K562 (cell line): ENCODE measurements around the gene LZTS3. TPM values are rescaled to one million over a fixed set of nuclear protein-coding genes. Genes with fewer than 3 reads are reported as not detected.
"Not testable (repeated sequence)": the region's sequence is repeated elsewhere in the genome, so short reads cannot be mapped to it uniquely, and the experiment has no call there.

Experiments used
- ATAC-seq: fragments of 200-7000 bp; cut with Tn5 transposase; 3 replicates; pipeline ENCODE4 v1.9.1; 2020; ENCODE audit warnings: moderate library complexity
- BruUV-seq: library from RNA; stranded (reverse); fragments of 400-500 nt; replicated peaks from 2 replicates; lab custom pipeline; 2021; lab: Mats Ljungman, UMichigan
- CTCF ChIA-PET: fragments of 300-600 bp; formaldehyde crosslinking; extraction: SDS; loops from one replicate; lab custom pipeline; 2021; ENCODE audit warnings: low intra/inter-chr PET ratio; lab: Yijun Ruan, JAX
- POLR2A ChIA-PET: fragments of 300-600, 350-650 bp; sonication (Branson Sonifier 250); formaldehyde crosslinking; extraction: SDS; loops from one replicate; lab custom pipeline; 2021; ENCODE audit warnings: antibody characterized with exemption, inconsistent platforms; lab: Yijun Ruan, JAX
- DNase-seq, 4 experiments: peaks; one replicate each; pipeline versions ENCODE4 v3.0.0 to v3.0.0-alpha.2; 2011 to 2018; ENCODE audit warnings: low spot score in 3 of 4, mixed read lengths in 3 of 4; ENCODE audit errors: extremely low read depth in 1 of 4
- FAIRE-seq: peaks from 2 replicates; lab custom pipeline; 2011; peaks lifted over from hg19 to GRCh38; lab: Jason Lieb, UNC
- H2AFZ ChIP-seq: 2 replicates; pipeline ENCODE4 v1.6.0; 2011; ENCODE audit warnings: low read depth, low read length, control low read depth, inconsistent platforms
- H3K27ac ChIP-seq: fragments of 200-600 bp; 3 replicates; pipeline ENCODE4 v1.8.0; 2011; ENCODE audit warnings: low read depth, mild to moderate bottlenecking, control low read depth, inconsistent platforms, low read length, moderate library complexity, mixed read lengths; ENCODE audit errors: extremely low read depth
- H3K27me3 ChIP-seq, 2 experiments: fragments of 300-600 bp in 1 of 2; 2 replicates in 1 of 2; 3 replicates in 1 of 2; pipeline versions ENCODE4 v1.6.0 to v1.8.0; 2011; ENCODE audit warnings: inconsistent platforms in 2 of 2, low read length in 2 of 2, mild to moderate bottlenecking in 1 of 2, mixed read lengths in 1 of 2, moderate library complexity in 1 of 2; ENCODE audit not compliant: control insufficient read depth in 2 of 2, insufficient read depth in 2 of 2
- H3K36me3 ChIP-seq: fragments of 300-600 bp; 3 replicates; pipeline ENCODE4 v1.8.0; 2011; ENCODE audit warnings: mild to moderate bottlenecking, low read length, inconsistent platforms; ENCODE audit not compliant: control insufficient read depth, insufficient read depth
- H3K4me1 ChIP-seq, 2 experiments: fragments of 200-600 bp in 1 of 2; replicated peaks in 1 of 2; 2 replicates in 1 of 2; 3 replicates in 1 of 2; pipeline versions ENCODE4 v1.5.1 to v1.8.0; 2011; ENCODE audit warnings: inconsistent platforms in 2 of 2, low read length in 2 of 2, mild to moderate bottlenecking in 1 of 2, mixed read lengths in 1 of 2, moderate library complexity in 1 of 2; ENCODE audit not compliant: control insufficient read depth in 2 of 2, insufficient read depth in 2 of 2
- H3K4me2 ChIP-seq: 2 replicates; pipeline ENCODE4 v1.6.1; 2011; ENCODE audit warnings: low read length, control low read depth, inconsistent platforms, mixed read lengths; ENCODE audit not compliant: insufficient read depth
- H3K4me3 ChIP-seq: fragments of 200-600 bp; sonication (generic), shearing (Covaris generic); 2 replicates; pipeline ENCODE4 v1.5.1; 2016; ENCODE audit warnings: control low read depth, inconsistent platforms
- H3K79me2 ChIP-seq: fragments of 200-600 bp; 3 replicates; pipeline ENCODE4 v1.8.0; 2011; ENCODE audit warnings: low read length, inconsistent platforms; ENCODE audit not compliant: control insufficient read depth, insufficient read depth
- H3K9ac ChIP-seq, 2 experiments: 2 replicates each; pipeline versions ENCODE4 v1.6.0 to v1.6.1; 2011; ENCODE audit warnings: low read depth in 2 of 2, low read length in 2 of 2, control low read depth in 1 of 2, inconsistent platforms in 1 of 2, mild to moderate bottlenecking in 1 of 2, mixed read lengths in 1 of 2; ENCODE audit not compliant: insufficient read depth in 1 of 2
- H3K9me1 ChIP-seq: one replicate; pipeline ENCODE4 v1.6.0; 2011; ENCODE audit warnings: inconsistent platforms, mild to moderate bottlenecking, low read length, moderate library complexity; ENCODE audit not compliant: control insufficient read depth, insufficient read depth
- H3K9me3 ChIP-seq: replicated peaks from 2 replicates; pipeline ENCODE4 v1.5.1; 2011; ENCODE audit warnings: low read depth, low read length, inconsistent platforms; ENCODE audit not compliant: control insufficient read depth, insufficient read depth
- H4K20me1 ChIP-seq: replicated peaks from 2 replicates; pipeline ENCODE4 v1.6.1; 2011; ENCODE audit warnings: low read length, inconsistent platforms, mixed read lengths; ENCODE audit not compliant: control insufficient read depth, insufficient read depth
- MEF2A ChIP-seq: IDR thresholded peaks from 2 replicates; pipeline ENCODE4 v1.6.1; 2011; ENCODE audit warnings: low read depth, mild to moderate bottlenecking, low read length, moderate library complexity; ENCODE audit not compliant: control insufficient read depth
- MEF2D ChIP-seq: conservative IDR thresholded peaks from 2 replicates; pipeline ENCODE4 v1.6.1; 2016; ENCODE audit warnings: low read depth, missing genetic modification characterization, missing compliant biosample characterization
- TFAP4 ChIP-seq: sonication (generic); formaldehyde crosslinking; IDR thresholded peaks from 2 replicates; pipeline ENCODE4 v1.8.0; 2022; ENCODE audit warnings: missing genetic modification reagents, mild to moderate bottlenecking, moderate library complexity, borderline replicate concordance
- ZBTB33 ChIP-seq: sonication (generic); formaldehyde crosslinking; IDR thresholded peaks from 2 replicates; pipeline ENCODE4 v1.8.1; 2023; ENCODE audit warnings: mild to moderate bottlenecking, missing genetic modification reagents
- WGBS: fragments of 100-300 bp; shearing (Covaris generic); methylation state at CpG from one replicate; pipeline ENCODE4 v1.1.6; 2016; ENCODE audit warnings: low coverage, mixed read lengths; ENCODE audit not compliant: insufficient coverage; ENCODE audit errors: missing lambda C conversion rate; 5-methylcytosine and 5-hydroxymethylcytosine counted together
- in situ Hi-C: fragments of 300-500 bp; cut with MboI; formaldehyde crosslinking; loops from 4 replicates; pipeline ENCODE4 v1.15.0; 2018; ENCODE audit warnings: inconsistent platforms, mixed read lengths
- intact Hi-C: fragments of 100-400 bp; cut with micrococcal nuclease; formaldehyde crosslinking; loops from 2 replicates; pipeline ENCODE4 v1.14.2; 2022
- polyA plus RNA-seq, 8 experiments: library from polyadenylated mRNA; depleted of rRNA in 4 of 8; stranded (reverse) in 5 of 8; unstranded in 3 of 8; fragments of >200 nt; fragmentation: Nextera tagmentation in 2 of 8; fragmentation: Illumina TruSeq in 1 of 8; extraction: Ambion mirVana in 2 of 8; extraction: Trizol in 1 of 8; gene quantifications; 2 replicates each; pipeline versions ENCODE4 v1.2.1 to v1.2.3, GENCODE V29; 2011 to 2014; ENCODE audit warnings: inconsistent platforms in 1 of 8, missing spikeins in 1 of 8
- total RNA-seq, 7 experiments: library from RNA; depleted of rRNA in 6 of 7; stranded (reverse); fragments of >200 nt in 6 of 7; fragmentation: Illumina TruSeq in 2 of 7; extraction: Trizol in 2 of 7; gene quantifications; 2 replicates each; pipeline versions ENCODE4 v1.2.1 to v1.2.3, GENCODE V29; 2011 to 2021; ENCODE audit warnings: low replicate concordance in 1 of 7

LZTS3 gene
- total and polyA plus RNA-seq, 9 of the 15 experiments (the other 6 are each of a cell fraction or from before 2014, with no cell fraction given), result 0.07 to 2.9 (median 2.0) TPM

- not testable (repeated sequence) for FAIRE-seq, H3K9me1 ChIP-seq, H2AFZ ChIP-seq
- TF ChIP-seq MEF2D (0 out of 2 replicates have a peak, but pooled peaks have one; percentile 43), ZBTB33 (CRISPR knock-in tag) (peak; percentile 81), TFAP4 (CRISPR knock-in tag) (peak; percentile 34; the same call in 1 of the 2 replicates), MEF2A (0 out of 2 replicates have a peak, but pooled peaks have one; percentile 36)
- TF ChIP-seq, all 486 proteins: peak for 4; not testable (repeated sequence) for 482
- intact Hi-C loops, H3K4me3 ChIP-seq, H3K4me2 ChIP-seq, BruUV-seq, H3K27ac ChIP-seq, H3K9me3 ChIP-seq, H3K4me1 ChIP-seq, CTCF ChIA-PET, ATAC-seq, DNase-seq, in situ Hi-C loops, H3K9ac ChIP-seq, H3K27me3 ChIP-seq: not testable (repeated sequence)
- 75% methylated on average over 4 of the region's 10 CpGs for WGBS
- POLR2A ChIA-PET, result interaction anchor here (0.7 kb wide), 1 partner anchor 20 kb away, joined by 3 read pairs; no protein-coding TSS in a partner anchor
- peaks cover 94% of the 10 kb centered on the region for H3K79me2 ChIP-seq
- peaks cover 74% of the 10 kb centered on the region for H3K36me3 ChIP-seq
- H4K20me1 ChIP-seq, result peaks cover 21% of the 10 kb centered on the region
Observed at GRCh38 chr20:3152057-3152644, 21.2 kb downstream of the LZTS3 start.
